ENCODE measurements around the gene AGO4. TPM values are rescaled to one million over a fixed set of nuclear protein-coding genes. Genes with fewer than 3 reads are reported as not detected.
"Not testable (repeated sequence)": the region's sequence is repeated elsewhere in the genome, so short reads cannot be mapped to it uniquely, and the experiment has no call there.

The AGO4 gene
- total and polyA plus RNA-seq, 8 donors, result 2.9 to 38.6 (median 8.9) TPM

DNA sequence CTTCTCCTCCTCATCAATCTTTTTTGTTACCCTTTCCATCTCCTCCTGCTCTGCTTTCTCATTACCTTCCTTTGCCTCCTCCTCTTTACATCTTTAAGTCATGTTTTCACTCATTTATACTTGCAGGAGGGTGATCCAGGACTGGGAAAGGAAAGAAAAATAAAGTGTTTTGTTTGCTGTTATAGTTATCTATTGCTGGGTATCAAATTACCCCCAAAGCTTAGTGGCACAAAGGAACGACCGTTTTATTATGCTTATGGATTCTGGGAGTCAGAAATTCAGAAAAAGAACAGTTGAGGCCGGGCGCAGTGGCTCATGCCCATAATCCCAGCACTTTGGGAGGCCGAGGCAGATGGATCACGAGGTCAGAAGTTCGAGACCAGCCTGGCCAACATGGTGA, 12.5 kb upstream of the AGO4 start:
- H3K4me3 ChIP-seq, result no peak overlapping the region
- no peak overlapping the region for H3K27ac ChIP-seq
- H3K36me3 ChIP-seq, result no peaks in the 10 kb centered on the region
- no peaks in the 10 kb centered on the region for H3K9me3 ChIP-seq
- H3K4me1 ChIP-seq, result no peaks in the 10 kb centered on the region
- 69 to 83% (median 73%) methylated on average over 7 of the region's 7 CpGs for WGBS, 5 donors
- TF ChIP-seq EP300 (IDR thresholded peaks at IDR 0.05) (no peak), POLR2AphosphoS5 (IDR thresholded peaks at IDR 0.05) (no peak), POLR2A (IDR thresholded peaks at IDR 0.05) (no peak)
- TF ChIP-seq, protein P1, sequence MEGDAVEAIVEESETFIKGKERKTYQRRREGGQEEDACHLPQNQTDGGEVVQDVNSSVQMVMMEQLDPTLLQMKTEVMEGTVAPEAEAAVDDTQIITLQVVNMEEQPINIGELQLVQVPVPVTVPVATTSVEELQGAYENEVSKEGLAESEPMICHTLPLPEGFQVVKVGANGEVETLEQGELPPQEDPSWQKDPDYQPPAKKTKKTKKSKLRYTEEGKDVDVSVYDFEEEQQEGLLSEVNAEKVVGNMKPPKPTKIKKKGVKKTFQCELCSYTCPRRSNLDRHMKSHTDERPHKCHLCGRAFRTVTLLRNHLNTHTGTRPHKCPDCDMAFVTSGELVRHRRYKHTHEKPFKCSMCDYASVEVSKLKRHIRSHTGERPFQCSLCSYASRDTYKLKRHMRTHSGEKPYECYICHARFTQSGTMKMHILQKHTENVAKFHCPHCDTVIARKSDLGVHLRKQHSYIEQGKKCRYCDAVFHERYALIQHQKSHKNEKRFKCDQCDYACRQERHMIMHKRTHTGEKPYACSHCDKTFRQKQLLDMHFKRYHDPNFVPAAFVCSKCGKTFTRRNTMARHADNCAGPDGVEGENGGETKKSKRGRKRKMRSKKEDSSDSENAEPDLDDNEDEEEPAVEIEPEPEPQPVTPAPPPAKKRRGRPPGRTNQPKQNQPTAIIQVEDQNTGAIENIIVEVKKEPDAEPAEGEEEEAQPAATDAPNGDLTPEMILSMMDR (IDR thresholded peaks at IDR 0.05), result no peak
- no peak for DNase-seq
- intact Hi-C loops (cut with DNase I; ENCODE audit: low total_unique reads), result no loop called here
- H3K27me3 ChIP-seq, result no peaks in the 10 kb centered on the region

DNA sequence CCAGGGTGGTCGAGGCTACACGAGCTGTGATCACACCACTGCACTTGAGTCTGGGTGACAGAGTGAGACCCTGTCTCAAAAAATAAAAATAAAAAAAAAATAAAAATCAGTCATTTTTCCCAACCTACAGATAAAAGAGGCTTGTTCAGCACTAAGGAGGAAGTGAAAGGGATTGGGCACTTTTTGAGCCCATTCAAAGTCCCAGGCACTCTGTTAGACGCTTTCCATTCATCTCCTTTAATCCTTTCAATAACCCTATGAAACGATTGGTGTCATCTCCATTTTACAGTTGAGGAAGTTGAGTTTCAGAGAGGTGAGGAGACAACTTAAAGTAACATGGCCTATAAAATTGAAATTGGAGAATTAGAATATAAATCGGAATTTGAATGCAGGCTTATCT, 10.4 kb upstream of the AGO4 start:
- TF ChIP-seq POLR2AphosphoS5 (IDR thresholded peaks at IDR 0.05), result no peak
- no peak for TF ChIP-seq POLR2A (IDR thresholded peaks at IDR 0.05)
- TF ChIP-seq, protein P1 (IDR thresholded peaks at IDR 0.05), result no peak
- TF ChIP-seq EP300 (IDR thresholded peaks at IDR 0.05), result no peak
- 76 to 84% (median 81%) methylated on average over 5 of the region's 5 CpGs for WGBS, 5 donors
- intact Hi-C loops (cut with DNase I; ENCODE audit: low total_unique reads), result no loop called here

DNA sequence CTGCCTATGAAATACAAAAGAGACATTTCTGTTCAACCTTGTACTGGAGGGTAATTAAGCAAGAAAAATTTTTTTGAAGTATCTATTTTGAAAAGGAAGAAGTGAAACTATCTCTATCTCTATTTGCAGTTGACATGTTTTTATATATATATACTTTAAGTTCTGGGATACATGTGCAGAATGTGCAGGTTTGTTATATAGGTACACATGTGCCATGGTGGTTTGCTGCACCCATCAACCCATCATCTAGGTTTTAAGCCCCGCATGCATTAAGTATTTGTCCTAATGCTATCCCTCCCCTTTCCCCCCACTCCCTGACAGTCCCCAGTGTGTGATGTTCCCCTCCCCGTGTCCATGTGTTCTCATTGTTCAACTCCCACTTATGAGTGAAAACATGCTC, 9.8 kb upstream of the AGO4 start:
- H3K9me3 ChIP-seq; DNase-seq; H3K27ac ChIP-seq; H3K27me3 ChIP-seq; H3K4me3 ChIP-seq; H3K4me1 ChIP-seq; intact Hi-C loops (cut with DNase I; ENCODE audit: low total_unique reads); H3K36me3 ChIP-seq: not testable (repeated sequence)
- 83 to 93% (median 89%) methylated on average over 2 of the region's 2 CpGs for WGBS, 5 donors

More for the DNA sequence above, 10.4 kb upstream of the AGO4 start:
- H3K4me1 ChIP-seq, result no peaks in the 10 kb centered on the region
- H3K27ac ChIP-seq, result no peak overlapping the region
- H3K9me3 ChIP-seq, result no peaks in the 10 kb centered on the region
- no peaks in the 10 kb centered on the region for H3K27me3 ChIP-seq
- no peak overlapping the region for H3K4me3 ChIP-seq
- no peaks in the 10 kb centered on the region for H3K36me3 ChIP-seq
- DNase-seq, result no peak

DNA sequence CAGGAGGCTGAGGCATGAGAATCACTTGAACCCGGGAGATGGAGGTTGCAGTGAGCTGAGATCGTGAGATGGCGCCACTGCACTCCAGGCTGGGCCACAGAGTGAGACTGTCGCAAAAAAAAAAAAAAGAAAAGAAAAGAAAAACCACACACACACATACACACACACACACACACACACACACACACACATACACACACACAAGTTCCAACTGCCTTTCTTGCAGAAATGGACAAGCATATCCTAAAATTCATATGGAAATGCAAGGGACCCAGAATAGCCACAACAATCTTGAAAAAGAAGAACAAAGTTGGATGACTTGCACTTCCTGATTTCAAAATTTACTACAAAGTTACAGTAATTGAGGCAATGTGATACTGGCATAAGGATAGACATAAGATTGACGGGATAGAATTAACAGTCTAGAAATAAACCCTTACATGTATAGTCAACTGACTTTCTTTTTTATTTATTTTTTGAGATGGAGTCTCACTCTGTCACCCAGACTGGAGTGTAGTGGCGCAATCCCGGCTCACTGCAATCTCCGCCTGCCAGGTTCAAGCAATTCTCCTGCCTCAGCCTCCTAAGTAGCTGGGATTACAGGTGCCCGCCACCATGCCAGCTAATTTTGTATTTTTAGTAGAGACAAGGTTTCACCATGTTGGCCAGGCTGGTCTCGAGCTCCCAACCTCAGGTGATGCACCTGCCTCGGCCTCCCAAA, 7.5 kb upstream of the AGO4 start:
- DNase-seq; H3K4me1 ChIP-seq; intact Hi-C loops (cut with DNase I; ENCODE audit: low total_unique reads); H3K9me3 ChIP-seq; H3K36me3 ChIP-seq; H3K27me3 ChIP-seq; H3K4me3 ChIP-seq: not testable (repeated sequence)
- peak overlapping the region in 2 of 5 donors; percentile 59 for H3K27ac ChIP-seq
- WGBS, 5 donors, result 81 to 96% (median 87%) methylated on average over 11 of the region's 11 CpGs

DNA sequence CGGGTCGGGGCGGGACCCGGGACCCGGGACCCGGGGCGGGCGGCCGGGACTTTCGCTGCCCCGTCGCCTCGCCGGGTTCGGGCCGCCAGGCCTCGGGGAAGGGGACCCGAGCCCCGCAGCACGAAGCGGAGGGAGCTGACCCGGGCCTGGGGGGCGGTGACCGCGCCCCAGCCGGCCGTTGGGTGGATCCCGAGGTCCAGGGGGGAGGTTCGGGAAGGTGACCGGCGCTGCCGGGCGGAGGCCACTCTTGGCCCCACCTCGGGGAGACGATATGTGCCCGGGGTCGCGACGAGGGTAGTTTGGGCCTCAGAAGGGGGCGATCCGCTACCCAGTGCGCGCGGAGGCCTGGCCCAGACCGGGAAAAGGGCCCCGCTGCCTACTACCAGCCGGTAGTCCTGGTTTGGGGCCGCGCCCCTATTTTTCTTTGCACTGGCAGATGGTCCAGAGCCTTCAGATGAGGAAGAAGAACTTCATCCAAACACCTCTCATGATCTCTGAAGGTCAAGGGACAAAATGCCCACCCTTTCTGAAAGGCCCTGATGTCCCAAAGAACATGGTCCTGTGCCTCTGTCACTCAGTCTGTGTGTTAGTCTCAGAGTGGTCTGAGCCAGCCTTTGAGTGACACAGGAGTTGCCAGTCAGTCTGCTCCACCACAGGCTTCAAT, 766 bp downstream of the AGO4 start:
- Histone ChIP-seq H3K9me3 (no peaks in the 10 kb centered on the region), H3K27me3 (no peaks in the 10 kb centered on the region), H3K36me3 (peaks cover 0 to 2% (median 0%) of the 10 kb centered on the region in 4 donors), H3K27ac (peak overlapping the region; percentile 94 to 97 (median 96)), H3K4me1 (peaks cover 11 to 52% (median 38%) of the 10 kb centered on the region in 4 donors), H3K4me3 (peak overlapping the region; percentile 87 to 96 (median 89))
- no peak for TF ChIP-seq POLR2A (IDR thresholded peaks at IDR 0.05)
- no peak for TF ChIP-seq POLR2AphosphoS5 (IDR thresholded peaks at IDR 0.05)
- DNase-seq, result peak; percentile 39 to 59
- intact Hi-C loops (cut with DNase I; ENCODE audit: low total_unique reads), result no loop called here
- 1 to 3% (median 1%) methylated on average over 5 to 49 of the region's 49 CpGs for WGBS, 5 donors
